Activated CD4-positive, alpha-beta memory T cell treated with anti-CD3 and anti-CD28 coated beads, Interleukin-2, amount 10 ng/mL, durations not matched to agents 7 days and 5 days (primary cell): Measurements from ENCODE around the gene TPD52L2. TPM values are rescaled to one million over a fixed set of nuclear protein-coding genes. Genes with fewer than 3 reads are reported as not detected.

Source experiments
- total RNA-seq, 2 experiments: library from RNA; stranded (reverse); gene quantifications; one replicate each; pipeline ENCODE4 v1.2.3, GENCODE V29; 2021

TPD52L2 gene
- total RNA-seq, 2 experiments from 2014 or later: 48.2 to 48.7 TPM

Other genes with a start within 250 kb of the TPD52L2 start
- 10 to 100 TPM; 17.9 to 18.5 TPM for gene GMEB2, start 238.2 kb upstream of the TPD52L2 start, total RNA-seq
- gene STMN3, start 211.8 kb upstream of the TPD52L2 start, total RNA-seq: 10 to 100 TPM; 20.9 to 23.8 TPM
- 10 to 100 TPM; 29.2 to 30.0 TPM for gene RTEL1, start 207.0 kb upstream of the TPD52L2 start, total RNA-seq
- not detected for gene TNFRSF6B, start 168.6 kb upstream of the TPD52L2 start, total RNA-seq
- 10 to 100 TPM; 52.9 to 53.4 TPM for gene ARFRP1, start 157.3 kb upstream of the TPD52L2 start, total RNA-seq
- 10 to 100 TPM; 41.6 to 42.8 TPM for gene ZGPAT, start 157.2 kb upstream of the TPD52L2 start, total RNA-seq
- gene LIME1, start 128.6 kb upstream of the TPD52L2 start, total RNA-seq: 100 to 1,000 TPM; 181 to 186 TPM
- 10 to 100 TPM; 88.3 to 90.4 TPM for gene SLC2A4RG, start 125.5 kb upstream of the TPD52L2 start, total RNA-seq
- under 1 TPM; 0.53 to 0.65 TPM for gene ZBTB46, start 34.0 kb upstream of the TPD52L2 start, total RNA-seq
- not detected for gene ABHD16B, start 3.8 kb upstream of the TPD52L2 start, total RNA-seq
- 10 to 100 TPM; 58.6 to 59.7 TPM for gene DNAJC5, start 29.9 kb downstream of the TPD52L2 start, total RNA-seq
- gene UCKL1, start 91.1 kb downstream of the TPD52L2 start, total RNA-seq: 10 to 100 TPM; 36.3 to 36.6 TPM
- 10 to 100 TPM; 16.5 to 16.7 TPM for gene ZNF512B, start 104.7 kb downstream of the TPD52L2 start, total RNA-seq
- 10 to 100 TPM; 18.3 to 21.0 TPM for gene SAMD10, start 114.4 kb downstream of the TPD52L2 start, total RNA-seq
- gene PRPF6, start 115.9 kb downstream of the TPD52L2 start, total RNA-seq: 10 to 100 TPM; 58.4 to 60.4 TPM
- gene C20orf204, start 170.9 kb downstream of the TPD52L2 start, total RNA-seq: 1 to 10 TPM; 6.9 to 7.2 TPM
- gene SOX18, start 184.4 kb downstream of the TPD52L2 start, total RNA-seq: under 1 TPM; 0.25 TPM
- 10 to 100 TPM; 66.3 to 74.1 TPM for gene TCEA2, start 197.9 kb downstream of the TPD52L2 start, total RNA-seq
- gene RGS19, start 214.2 kb downstream of the TPD52L2 start, total RNA-seq: 100 to 1,000 TPM; 119 to 122 TPM
- 1 to 10 TPM; 1.2 to 1.6 TPM for gene OPRL1, start 214.8 kb downstream of the TPD52L2 start, total RNA-seq
- under 1 TPM in 1 of 2 experiments, not detected in 1; 0.38 TPM for gene LKAAEAR1, start 219.1 kb downstream of the TPD52L2 start, total RNA-seq
- not detected for gene NPBWR2, start 242.3 kb downstream of the TPD52L2 start, total RNA-seq